GM18873 (cell line): ENCODE results near the gene MREG.
"Not testable (repeated sequence)": the region's sequence is repeated elsewhere in the genome, so short reads cannot be mapped to it uniquely, and the experiment has no call there.

Source experiments
- ATAC-seq: cut with Tn5 transposase; IDR thresholded peaks from one replicate; pipeline ENCODE4 v1.9.1; 2021; ENCODE audit warnings: mild to moderate bottlenecking, moderate library complexity, moderate number of reproducible peaks; ENCODE audit not compliant: unreplicated experiment, low FRiP score

The MREG gene

DNA sequence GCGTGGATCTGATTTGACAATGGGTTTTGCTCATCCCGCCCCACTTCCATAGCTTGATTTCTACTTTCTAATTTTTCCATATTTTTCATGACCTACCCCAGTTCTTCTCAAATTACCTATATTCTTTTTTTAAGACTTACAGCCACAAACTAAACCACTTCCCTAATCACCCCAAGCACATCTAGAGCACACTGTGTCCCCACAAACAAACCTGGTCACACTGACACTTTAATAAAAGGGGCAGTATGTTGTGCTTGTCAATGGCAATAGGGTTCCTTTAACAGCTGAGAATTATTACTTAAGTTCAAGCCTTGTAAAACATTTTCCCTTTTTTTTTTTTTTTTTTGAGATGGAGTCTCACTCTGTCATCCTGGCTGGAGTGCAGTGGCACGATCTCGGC lies 47.1 kb downstream of the MREG start:
- no peak for ATAC-seq

DNA sequence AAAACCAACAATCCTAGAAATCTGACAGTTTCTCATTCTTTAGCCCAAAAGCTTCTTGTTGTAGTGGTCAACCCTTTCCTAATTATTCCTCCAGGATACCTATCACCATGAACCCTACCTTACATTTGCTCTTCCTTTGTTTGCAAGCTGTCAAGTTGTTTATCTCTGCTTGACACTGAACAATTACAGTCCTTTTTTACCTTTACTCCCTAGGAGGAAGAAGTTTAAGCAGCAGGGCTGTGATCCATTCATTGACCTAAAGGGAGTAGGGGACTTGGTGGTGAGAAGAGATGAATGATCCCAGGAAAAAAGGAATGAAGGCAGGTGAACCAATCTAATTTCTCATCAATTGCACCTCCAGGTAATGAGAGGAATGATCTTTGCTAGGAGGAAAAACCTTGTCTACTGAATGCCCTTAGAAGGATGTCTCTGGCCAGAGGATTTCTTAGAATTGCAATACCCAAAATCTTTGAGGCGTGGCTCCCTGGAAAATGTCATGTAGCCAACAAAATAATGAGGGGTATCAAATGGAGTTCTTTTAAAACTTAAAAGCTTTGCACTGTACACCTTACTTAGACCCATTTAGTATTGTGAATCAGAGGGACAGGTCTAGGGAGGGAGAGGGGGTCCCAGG lies 47.7 kb downstream of the MREG start:
- ATAC-seq, result no peak

DNA sequence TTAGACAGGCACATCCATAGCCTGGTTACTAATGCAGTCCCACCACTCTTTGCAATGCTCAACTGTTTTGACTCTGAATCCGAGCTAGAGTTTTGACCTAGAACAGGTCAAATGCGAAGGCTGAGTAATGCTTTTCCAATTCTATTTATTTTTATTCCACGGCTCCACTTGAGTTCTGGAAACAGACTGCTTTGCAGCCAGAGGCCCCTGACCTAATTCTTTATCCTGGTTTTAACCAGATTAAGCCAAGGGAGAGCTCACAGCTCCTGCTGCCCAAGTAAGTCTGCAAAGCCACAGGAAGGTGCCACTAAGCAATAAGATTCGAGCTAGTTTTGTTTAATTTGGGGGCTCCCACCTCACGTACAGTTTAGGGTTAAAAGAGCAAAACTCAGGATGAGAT lies 51.4 kb downstream of the MREG start:
- no peak for ATAC-seq

DNA sequence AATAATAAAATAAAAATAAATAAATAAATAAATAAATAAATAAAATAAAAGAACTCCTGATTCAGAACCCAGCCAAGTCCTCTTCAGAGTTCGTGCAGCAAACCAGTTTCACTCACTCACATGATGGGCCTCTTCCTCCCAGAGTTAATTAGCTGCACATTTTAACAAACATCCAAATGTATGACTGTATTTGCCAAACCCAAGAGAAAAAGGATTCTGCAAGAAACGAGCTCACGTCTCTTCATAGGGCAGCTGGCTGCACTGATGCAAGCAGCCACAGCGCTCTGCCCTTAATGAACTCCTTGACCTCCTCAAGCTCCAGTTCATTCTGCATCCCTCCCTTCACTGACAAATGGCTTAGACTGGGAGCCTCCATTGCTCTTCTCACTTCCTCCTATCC lies 55.1 kb downstream of the MREG start:
- ATAC-seq, result no peak

DNA sequence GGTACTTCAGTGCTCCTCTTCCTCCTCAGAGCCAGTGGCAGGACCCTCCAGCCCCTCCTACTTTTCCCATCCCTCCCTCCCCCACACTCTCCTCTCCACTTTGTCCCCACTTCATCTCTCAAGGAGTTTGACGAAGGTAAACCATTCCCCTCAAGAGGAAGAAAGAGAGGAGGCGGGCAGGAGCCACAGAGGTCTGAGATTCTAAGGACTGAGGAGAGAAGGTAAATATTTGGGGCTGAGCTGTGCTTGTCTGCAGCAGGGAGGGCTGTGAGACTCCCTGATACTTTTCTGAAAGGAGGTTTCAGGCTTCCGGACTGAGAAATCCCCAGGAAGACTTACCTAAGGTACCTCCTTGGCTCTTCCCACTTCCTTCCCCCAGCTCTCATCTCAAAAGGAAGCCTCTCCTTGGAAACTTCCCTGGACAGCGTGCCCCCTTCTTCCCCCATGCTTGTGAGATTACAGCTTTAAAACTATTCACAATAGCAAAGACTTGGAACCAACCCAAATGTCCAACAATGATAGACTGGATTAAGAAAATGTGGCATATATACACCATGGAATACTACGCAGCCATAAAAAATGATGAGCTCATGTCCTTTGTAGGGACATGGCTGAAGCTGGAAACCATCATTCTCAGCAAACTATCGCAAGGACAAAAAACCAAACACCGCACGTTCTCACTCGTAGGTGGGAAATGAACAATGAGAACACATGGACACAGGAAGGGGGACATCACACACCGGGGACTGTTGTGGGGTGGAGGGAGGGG lies 55.8 kb downstream of the MREG start:
- ATAC-seq, result not testable (repeated sequence)

DNA sequence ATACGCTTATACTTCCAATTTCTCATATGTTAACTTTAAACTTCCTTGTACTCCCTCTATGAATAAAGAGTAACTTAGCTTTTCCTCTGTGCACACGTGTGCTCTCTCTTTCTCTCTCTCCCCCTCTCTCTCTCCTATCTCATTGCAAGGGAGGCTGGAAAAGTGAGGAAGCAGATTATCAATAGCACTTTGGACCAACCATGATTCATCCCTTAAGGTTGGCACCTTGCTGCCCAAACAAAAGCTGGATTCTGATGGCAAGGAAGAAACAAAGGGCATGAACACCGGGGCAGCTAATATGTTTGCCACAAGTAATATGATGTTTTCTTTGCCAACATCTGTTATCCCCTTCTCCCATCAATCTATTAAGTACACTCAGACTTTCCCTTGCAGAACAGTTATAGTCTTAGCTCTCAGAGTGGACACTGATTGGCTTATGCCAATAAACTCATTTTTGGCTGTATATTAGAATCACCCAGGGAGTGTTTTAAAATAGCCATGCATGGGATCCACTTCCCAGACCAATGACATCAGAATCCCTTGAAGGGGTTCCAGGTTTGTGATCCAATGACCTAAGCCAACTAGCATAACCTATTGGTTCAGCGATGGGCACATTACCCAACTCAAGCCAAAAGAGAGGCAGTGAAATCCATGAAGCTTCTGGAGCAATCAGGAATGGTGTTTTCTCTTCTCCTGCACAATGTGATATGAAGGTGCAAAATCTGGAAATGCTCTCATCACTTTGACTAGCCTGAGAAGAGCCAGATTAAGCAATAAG lies 60.3 kb downstream of the MREG start:
- no peak for ATAC-seq

DNA sequence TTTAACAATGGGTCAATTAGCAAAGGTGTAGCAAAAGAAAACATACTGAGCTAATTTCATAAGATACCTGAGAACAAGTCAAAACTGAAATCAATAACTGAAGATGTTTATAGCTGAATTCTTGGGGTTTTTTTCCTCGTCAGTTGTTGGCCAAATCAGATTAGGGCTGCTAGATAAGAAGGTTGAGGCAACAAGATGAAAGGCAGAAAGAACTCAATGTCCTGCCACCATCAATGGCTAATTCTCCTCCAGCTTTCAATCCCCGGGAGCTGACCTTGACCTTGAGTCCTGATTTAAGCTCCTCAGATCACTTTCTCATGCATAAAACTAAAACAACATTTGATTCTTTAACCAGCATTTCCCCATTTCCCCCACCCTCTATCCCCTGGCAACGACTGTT lies 61.8 kb downstream of the MREG start:
- no peak for ATAC-seq

DNA sequence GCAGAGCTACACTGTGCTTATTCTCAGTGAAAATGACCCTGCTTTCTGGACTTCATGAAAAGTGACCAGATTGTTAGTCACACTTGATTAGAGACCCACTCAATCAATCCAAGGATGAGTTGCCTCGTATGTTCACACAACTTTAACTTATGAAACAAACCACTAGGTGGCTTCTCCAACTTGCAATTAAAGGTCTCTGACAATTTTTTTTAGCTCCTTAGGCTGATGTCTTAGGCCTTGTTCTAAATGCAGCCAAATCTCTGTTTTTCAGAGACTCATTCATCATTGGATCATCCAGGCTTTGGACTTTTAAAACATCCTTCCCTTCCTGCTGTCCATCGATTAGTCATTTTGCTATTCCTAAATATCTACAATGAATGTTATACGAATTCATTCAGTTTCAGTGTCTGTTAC lies 63.4 kb downstream of the MREG start:
- peak; percentile 87 for ATAC-seq

DNA sequence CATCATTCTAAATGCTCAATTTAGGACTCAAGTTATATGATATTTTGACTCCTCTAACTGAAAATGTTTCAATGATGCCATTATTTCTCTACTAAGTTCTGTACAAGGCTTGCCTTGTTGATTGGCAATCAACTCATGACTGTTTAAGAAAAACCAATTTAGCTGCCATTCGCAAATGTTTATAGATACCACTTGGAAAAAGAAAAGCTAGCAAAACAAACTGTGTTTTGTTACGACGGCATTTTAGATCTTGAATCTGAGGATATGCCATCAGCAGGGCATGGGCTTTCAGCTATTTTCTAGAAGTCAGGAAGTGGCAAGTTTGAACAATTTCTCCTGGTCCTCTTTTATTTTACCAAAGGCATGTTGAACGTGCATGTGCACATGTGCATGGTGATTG lies 65.3 kb downstream of the MREG start:
- ATAC-seq, result no peak

DNA sequence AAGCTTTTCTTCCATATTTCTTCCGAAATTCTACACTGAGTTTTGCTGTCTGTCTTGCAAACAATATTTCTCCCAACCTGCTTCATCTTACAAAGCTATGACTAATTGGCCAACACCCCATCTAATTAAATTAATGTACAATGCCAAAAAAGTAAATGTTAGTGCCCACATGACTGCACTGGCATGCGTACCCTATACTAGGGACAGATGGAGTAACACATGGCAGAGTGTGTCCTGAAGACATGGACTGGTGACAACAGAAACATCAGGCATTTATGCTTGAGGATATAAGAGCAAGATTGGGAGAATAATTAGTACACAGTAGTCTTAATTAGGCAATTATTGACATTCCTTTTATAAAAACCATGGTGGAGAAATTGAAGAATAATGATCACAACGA lies 66.8 kb downstream of the MREG start:
- no peak for ATAC-seq

DNA sequence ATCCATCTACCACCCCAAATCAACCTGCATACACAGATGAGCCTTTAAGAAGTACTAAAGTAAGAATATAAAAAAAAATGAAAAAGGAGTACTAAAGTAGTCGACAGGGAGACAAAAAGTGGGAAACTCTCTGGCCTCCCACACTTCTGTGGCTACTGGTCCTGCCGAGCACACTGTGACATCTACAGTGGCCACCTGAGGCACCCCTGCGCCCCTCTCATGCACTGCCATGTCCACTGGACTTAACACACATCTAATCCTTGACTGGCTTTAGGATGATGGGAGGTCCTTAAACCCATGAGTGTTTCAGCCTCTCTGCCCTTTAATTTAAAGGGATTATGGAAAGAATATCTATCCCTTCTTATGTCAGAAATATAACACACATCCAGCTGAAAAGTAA lies 71.2 kb downstream of the MREG start:
- ATAC-seq, result no peak

DNA sequence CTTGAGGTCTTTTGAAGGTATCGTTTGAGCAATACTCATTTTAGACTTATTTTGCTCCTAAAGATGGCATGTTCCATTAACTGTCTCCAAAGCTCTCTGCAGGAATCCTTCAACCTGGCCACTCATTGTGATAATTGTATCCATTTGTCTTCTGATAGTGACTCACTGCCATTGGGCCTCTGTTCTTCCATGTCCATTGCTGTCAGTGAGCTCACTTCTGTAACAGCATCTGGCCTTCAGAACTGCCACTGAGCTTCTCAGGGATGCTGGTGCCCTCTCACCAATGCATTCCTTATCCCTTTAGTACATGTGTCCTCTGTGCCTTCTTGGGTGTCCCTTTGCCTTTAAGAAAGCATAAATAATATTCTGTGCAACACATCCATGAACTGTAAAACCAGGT lies 71.6 kb downstream of the MREG start:
- no peak for ATAC-seq

DNA sequence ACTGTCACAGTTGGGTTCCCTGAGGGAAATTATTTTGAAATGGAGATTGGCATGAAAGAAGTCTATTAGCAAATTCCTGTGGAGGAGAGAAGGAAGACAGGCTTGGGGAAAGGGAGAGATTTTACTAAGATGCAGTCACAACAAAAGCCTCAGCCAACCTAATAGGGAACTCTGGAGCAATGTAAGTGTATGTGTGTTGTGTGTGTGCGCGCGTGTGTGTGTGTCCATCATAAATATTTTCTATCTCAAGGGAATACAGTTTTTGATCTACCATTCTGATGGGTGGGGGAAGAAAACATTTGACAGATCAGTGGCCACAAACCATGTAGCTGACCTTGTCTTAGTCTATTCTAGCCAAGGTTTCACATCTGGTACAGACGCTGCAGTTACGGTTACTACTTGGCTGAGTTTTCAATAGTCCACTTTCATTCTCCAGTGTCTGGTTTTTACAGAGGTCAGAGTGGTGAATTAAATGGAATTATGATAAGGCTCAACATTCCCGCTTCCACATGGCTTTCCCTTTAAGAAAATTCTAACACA lies 72.6 kb downstream of the MREG start:
- no peak for ATAC-seq

DNA sequence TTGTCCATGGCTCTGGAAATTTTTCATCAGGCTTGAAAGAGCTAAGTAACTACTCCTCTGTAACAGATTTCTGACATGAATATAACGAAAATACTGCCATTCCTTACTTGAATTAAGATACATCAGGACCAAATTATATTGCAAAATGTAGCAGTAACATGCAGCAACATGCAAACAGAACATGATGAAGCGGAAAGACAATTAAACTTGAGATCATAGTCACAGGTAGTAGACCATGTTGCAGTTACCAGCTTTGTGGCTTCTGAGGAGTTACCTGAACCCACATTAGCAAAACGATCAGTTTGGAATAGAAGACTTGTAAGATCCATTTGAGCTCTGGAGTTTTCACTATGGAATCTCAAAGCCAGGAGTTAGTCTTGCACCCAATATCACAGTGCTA lies 76.2 kb downstream of the MREG start:
- no peak for ATAC-seq

DNA sequence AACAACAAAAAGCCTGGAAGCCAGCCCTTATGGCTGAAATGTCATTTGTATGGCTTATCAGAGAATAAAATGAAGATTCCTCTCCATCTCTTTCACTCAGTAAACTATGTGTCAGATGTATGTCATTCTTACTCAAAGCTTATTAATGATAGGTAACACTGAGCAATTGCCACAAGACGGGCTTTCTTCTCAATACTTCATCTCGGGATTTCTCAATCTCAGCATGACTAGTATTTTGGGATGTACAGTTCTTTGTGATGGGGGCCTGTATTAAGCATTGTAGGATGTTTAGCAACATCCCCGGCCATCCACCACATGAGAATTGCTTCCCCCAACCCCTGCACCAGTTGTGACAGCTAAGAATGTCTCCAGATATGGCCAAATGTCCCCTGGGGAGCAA lies 80.2 kb downstream of the MREG start:
- ATAC-seq, result no peak

DNA sequence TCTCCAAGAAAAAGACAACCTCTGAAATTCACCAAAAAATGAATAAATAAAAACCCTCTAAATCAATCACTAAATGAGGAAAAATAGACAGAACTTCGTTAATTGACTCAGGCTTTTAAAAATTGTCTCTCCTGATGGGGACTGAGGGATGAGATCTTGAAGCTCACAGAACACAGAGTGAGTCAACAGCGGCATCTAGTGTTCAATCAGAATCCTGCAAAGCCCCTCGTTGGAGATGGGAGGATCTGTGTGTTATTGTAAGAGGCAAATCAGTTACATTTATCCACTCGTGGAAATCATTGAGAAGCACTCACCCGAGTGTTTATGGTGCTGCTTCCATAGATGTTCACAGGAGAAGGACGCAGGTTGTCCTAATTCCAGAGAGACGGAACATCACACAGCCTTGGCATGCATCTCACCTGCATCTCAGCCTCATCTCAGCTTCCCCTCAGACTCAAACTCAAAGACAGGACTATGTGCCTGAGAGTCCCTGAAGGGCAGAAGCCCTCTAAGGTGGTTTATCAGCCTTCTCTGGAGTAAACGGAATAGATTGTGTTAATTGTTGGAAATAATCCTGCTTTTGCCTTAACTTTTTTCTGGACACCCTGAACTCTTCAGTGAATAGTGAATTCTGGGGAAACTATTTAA lies 82.0 kb downstream of the MREG start:
- ATAC-seq, result peak; percentile 72

DNA sequence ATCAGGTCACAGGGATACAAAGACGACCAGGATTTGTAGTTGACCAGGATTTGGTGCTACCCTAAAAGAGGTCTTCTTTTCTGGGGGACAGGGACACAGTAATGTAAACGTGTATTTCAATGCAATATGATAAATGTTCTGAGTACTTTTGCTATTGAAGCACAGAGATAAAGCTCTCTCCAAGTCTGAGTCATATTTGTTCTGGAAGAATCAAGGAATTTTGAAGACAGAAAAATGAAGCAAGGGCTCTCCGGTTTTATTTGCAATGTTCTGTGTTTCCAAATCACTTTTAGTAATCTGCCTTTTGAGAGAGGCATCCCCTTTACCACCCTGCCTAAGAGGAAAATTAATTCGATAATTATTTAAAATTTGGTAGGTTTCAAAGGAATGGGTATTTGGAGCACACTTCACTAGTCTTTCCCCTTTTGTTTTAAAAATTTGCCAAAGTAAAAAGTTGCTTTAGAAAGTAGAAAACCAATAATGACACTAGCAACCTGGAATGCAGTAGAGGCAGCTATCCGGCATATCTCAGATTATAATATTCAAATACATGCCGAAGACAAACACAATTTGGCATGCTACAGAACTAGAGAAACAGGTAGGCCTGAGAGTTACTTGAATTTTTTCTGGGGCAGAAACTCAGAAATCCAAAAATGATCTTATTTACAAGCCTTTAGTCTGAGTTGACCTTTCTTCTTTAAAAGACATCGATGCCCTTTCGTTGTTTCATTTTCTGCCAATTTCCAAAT lies 82.7 kb downstream of the MREG start:
- ATAC-seq, result no peak

DNA sequence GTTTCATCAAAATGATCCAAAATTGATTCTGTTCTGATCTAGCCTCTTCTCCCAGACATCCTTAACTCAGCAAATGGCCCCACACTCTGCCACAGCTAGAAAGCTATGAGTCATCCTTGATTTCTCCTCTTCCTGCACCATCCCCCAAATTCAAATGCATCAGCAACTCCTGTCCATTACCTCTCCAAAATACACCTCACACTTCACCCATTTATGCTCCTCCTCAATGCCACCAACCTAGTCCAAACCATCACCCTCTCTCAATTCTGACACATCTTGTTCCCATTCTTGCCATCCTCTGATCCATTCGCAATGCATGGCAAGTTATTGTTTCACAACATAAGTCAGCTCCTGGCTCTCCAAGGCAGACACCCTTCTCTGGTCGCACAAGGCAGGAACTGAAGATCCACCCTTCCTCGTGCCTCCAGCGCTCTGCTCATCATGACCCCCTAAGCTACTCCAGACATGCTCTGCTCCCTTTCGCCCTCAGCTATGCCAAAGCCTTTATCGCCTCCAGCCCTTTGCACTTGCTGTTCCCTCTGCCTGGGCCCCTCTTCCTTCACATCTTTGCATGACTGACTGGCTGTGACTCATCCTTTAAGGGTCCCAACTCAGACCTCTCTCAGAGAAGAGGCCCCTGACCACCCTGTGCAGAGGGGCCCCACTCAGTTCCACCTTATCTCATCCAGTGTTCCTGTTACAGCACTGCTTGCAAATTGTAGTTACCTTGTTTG lies 83.6 kb downstream of the MREG start:
- no peak for ATAC-seq

DNA sequence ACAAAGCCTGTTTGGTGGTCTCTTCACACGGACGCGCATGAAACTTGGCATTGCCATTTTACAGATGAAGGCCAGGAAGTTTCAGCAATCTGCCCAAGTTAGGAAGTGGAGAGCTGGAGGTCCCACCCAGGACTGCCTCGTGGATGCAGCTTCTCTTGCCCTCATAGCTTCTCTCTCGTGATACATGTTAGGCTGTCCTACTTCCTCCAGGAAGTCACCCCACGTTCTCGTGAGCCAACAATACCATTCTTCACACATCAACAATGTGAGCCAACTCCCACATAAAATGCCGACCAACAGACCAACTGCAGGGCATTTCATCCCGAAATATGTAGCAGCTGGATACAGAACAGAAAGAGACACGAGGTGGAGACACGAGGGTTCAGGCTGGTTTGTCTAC lies 85.3 kb downstream of the MREG start:
- no peak for ATAC-seq
